WTC11 (cell line): ENCODE results near the gene ETV1. TPM values are rescaled to one million over a fixed set of nuclear protein-coding genes. Genes with fewer than 3 reads are reported as not detected.

Experiments
- ATAC-seq: fragments of 200-7000 bp; cut with Tn5 transposase; 2 replicates; pipeline ENCODE4 v1.10.0; 2021; ENCODE audit warnings: mild to moderate bottlenecking, moderate library complexity
- CTCF ChIA-PET: fragments of 300-600 bp; sonication (Branson Sonifier 250); formaldehyde crosslinking; loops from one replicate; lab custom pipeline; 2021; ENCODE audit warnings: antibody characterized with exemption; lab: Charles Lee
- POLR2A ChIA-PET: fragments of 350-600 bp; sonication (Branson Sonifier 250); formaldehyde crosslinking; loops from one replicate; lab custom pipeline; 2021; ENCODE audit warnings: antibody characterized with exemption; lab: Charles Lee
- DNase-seq: peaks from one replicate; pipeline ENCODE4 v3.0.0; 2021; ENCODE audit warnings: low spot score
- H3K27ac Mint-ChIP-seq: 2 replicates; pipeline ENCODE4 v1.8.0; 2021; ENCODE audit warnings: mixed read lengths
- H3K27me3 Mint-ChIP-seq: 2 replicates; pipeline ENCODE4 v1.8.0; 2021; ENCODE audit warnings: low read depth, mild to moderate bottlenecking, moderate library complexity, mixed read lengths
- H3K36me3 Mint-ChIP-seq: 2 replicates; pipeline ENCODE4 v1.8.0; 2021; ENCODE audit warnings: mixed read lengths
- H3K4me1 Mint-ChIP-seq: 2 replicates; pipeline ENCODE4 v1.8.0; 2022; ENCODE audit warnings: mixed read lengths
- H3K4me3 Mint-ChIP-seq: 2 replicates; pipeline ENCODE4 v1.8.0; 2021; ENCODE audit warnings: mild to moderate bottlenecking, moderate library complexity, mixed read lengths
- H3K9me3 Mint-ChIP-seq: 2 replicates; pipeline ENCODE4 v1.8.0; 2021; ENCODE audit warnings: mixed read lengths
- FOXP1 ChIP-seq: sonication (generic); formaldehyde crosslinking; IDR thresholded peaks from 2 replicates; pipeline ENCODE4 v1.8.0; 2022; ENCODE audit warnings: missing genetic modification reagents, mild to moderate bottlenecking, moderate library complexity, borderline replicate concordance
- JAZF1 ChIP-seq: fragments of 250-450 bp; sonication (Bioruptor Pico); IDR thresholded peaks from 2 replicates; pipeline ENCODE4 v1.9.0; 2021; ENCODE audit warnings: moderate library complexity, mild to moderate bottlenecking, inconsistent platforms
- MYBL2 ChIP-seq: sonication (generic); formaldehyde crosslinking; IDR thresholded peaks from 2 replicates; pipeline ENCODE4 v1.8.1; 2023; ENCODE audit warnings: mild to moderate bottlenecking, moderate library complexity, missing genetic modification reagents
- NFATC4 ChIP-seq: fragments of 250-450 bp; sonication (Bioruptor Pico); IDR thresholded peaks from 2 replicates; pipeline ENCODE4 v1.9.0; 2021; ENCODE audit warnings: mild to moderate bottlenecking
- NFYB ChIP-seq: sonication (generic); formaldehyde crosslinking; conservative IDR thresholded peaks from 2 replicates; pipeline ENCODE4 v1.8.0; 2022; ENCODE audit warnings: low read depth, missing genetic modification reagents
- NR3C1 ChIP-seq: sonication (generic); formaldehyde crosslinking; conservative IDR thresholded peaks from 2 replicates; pipeline ENCODE4 v1.8.1; 2023; ENCODE audit warnings: low read depth, mild to moderate bottlenecking, missing genetic modification reagents
- OVOL2 ChIP-seq: fragments of 250-450 bp; sonication (Bioruptor Pico); IDR thresholded peaks from 2 replicates; pipeline ENCODE4 v1.9.0; 2021; ENCODE audit warnings: mild to moderate bottlenecking, borderline replicate concordance
- RORB ChIP-seq: fragments of 250-450 bp; sonication (Bioruptor Pico); IDR thresholded peaks from 2 replicates; pipeline ENCODE4 v1.9.0; 2021; ENCODE audit warnings: mild to moderate bottlenecking
- TCF7 ChIP-seq: sonication (generic); formaldehyde crosslinking; IDR thresholded peaks from 2 replicates; pipeline ENCODE4 v1.8.0; 2022; ENCODE audit warnings: mild to moderate bottlenecking, low read depth, missing genetic modification reagents, moderate library complexity
- TEAD4 ChIP-seq: sonication (generic); formaldehyde crosslinking; IDR thresholded peaks from 2 replicates; pipeline ENCODE4 v1.8.0; 2022; ENCODE audit warnings: mild to moderate bottlenecking, missing genetic modification reagents
- ZNF263 ChIP-seq: sonication (generic); formaldehyde crosslinking; IDR thresholded peaks from 2 replicates; pipeline ENCODE4 v1.8.1; 2022; ENCODE audit warnings: low read depth, mild to moderate bottlenecking, moderate library complexity, missing genetic modification reagents
- total RNA-seq: library from RNA; stranded (reverse); gene quantifications from 3 replicates; pipeline ENCODE4 v1.2.3, GENCODE V29; 2021
- TF ChIP-seq, protein P1 (sequence below): fragments of 250-450 bp; sonication (Bioruptor Pico); IDR thresholded peaks from 2 replicates; pipeline ENCODE4 v1.9.0; 2021; ENCODE audit warnings: moderate library complexity, mild to moderate bottlenecking, inconsistent platforms, borderline replicate concordance
- TF ChIP-seq, protein P2 (sequence below): sonication (generic); formaldehyde crosslinking; conservative IDR thresholded peaks from 2 replicates; pipeline ENCODE4 v1.8.1; 2022; ENCODE audit warnings: mild to moderate bottlenecking, missing genetic modification reagents
- TF ChIP-seq, protein P3 (sequence below): fragments of 250-450 bp; sonication (Bioruptor Pico); IDR thresholded peaks from 2 replicates; pipeline ENCODE4 v1.9.0; 2021; ENCODE audit warnings: mild to moderate bottlenecking
- TF ChIP-seq, protein P4 (sequence below): fragments of 200-600 bp; IDR thresholded peaks from 2 replicates; pipeline ENCODE4 v1.8.0; 2022; ENCODE audit warnings: antibody characterized with exemption
- TF ChIP-seq, protein P5 (sequence below): sonication (generic); formaldehyde crosslinking; IDR thresholded peaks from 2 replicates; pipeline ENCODE4 v1.8.0; 2022; ENCODE audit warnings: missing genetic modification reagents
- TF ChIP-seq, protein P6 (sequence below): sonication (generic); formaldehyde crosslinking; IDR thresholded peaks from 2 replicates; pipeline ENCODE4 v1.8.1; 2023; ENCODE audit warnings: mild to moderate bottlenecking, missing genetic modification reagents
- TF ChIP-seq, protein P7 (sequence below): sonication (generic); formaldehyde crosslinking; IDR thresholded peaks from 2 replicates; pipeline ENCODE4 v1.8.0; 2023; ENCODE audit warnings: mild to moderate bottlenecking, missing genetic modification reagents
- TF ChIP-seq, protein P8 (sequence below): sonication (generic); formaldehyde crosslinking; IDR thresholded peaks from 2 replicates; pipeline ENCODE4 v1.8.1; 2022; ENCODE audit warnings: low read depth, missing genetic modification reagents, borderline replicate concordance

Gene ETV1
- total RNA-seq, 1 experiment from 2014 or later: 76.6 TPM

DNA sequence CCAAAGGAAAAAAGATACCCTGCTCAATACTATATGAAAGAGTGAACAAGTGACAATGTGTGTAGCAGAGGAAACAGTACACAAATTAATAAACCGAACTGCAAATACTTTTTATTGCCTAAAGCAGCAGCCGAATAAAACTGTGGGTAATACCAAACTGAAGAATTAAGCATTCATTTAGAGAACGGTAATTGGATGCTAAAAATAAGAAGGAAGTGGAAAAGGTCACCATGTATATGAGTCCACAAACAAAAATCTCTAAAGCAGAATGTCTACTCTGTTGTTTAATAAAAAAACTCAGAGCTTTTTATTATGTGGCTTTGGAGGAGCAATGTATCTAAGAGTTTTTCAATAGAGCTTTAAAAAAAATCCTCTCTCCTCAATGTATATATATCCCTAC lies 87.9 kb downstream of the ETV1 start:
- Mint-ChIP-seq H3K27ac (0 out of 2 replicates have a peak overlapping the region, but pooled peaks have one; percentile 33), H3K27me3 (no peaks in the 10 kb centered on the region), H3K36me3 (peaks cover 64% of the 10 kb centered on the region), H3K4me3 (no peak overlapping the region), H3K9me3 (no peaks in the 10 kb centered on the region), H3K4me1 (no peaks in the 10 kb centered on the region)
- CTCF ChIA-PET: no interaction called here
- POLR2A ChIA-PET: no interaction called here
- DNase-seq (no peak), ATAC-seq (no peak)
- no peak for TF ChIP-seq NR3C1 (CRISPR knock-in tag)
- TF ChIP-seq, protein P1, sequence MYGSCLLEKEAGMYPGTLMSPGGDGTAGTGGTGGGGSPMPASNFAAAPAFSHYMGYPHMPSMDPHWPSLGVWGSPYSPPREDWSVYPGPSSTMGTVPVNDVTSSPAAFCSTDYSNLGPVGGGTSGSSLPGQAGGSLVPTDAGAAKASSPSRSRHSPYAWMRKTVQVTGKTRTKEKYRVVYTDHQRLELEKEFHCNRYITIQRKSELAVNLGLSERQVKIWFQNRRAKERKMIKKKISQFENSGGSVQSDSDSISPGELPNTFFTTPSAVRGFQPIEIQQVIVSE (CRISPR knock-in tag): no peak
- TF ChIP-seq, protein P2, sequence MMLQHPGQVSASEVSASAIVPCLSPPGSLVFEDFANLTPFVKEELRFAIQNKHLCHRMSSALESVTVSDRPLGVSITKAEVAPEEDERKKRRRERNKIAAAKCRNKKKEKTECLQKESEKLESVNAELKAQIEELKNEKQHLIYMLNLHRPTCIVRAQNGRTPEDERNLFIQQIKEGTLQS (CRISPR knock-in tag): no peak
- TF ChIP-seq NFYB: no peak
- TF ChIP-seq, protein P3, sequence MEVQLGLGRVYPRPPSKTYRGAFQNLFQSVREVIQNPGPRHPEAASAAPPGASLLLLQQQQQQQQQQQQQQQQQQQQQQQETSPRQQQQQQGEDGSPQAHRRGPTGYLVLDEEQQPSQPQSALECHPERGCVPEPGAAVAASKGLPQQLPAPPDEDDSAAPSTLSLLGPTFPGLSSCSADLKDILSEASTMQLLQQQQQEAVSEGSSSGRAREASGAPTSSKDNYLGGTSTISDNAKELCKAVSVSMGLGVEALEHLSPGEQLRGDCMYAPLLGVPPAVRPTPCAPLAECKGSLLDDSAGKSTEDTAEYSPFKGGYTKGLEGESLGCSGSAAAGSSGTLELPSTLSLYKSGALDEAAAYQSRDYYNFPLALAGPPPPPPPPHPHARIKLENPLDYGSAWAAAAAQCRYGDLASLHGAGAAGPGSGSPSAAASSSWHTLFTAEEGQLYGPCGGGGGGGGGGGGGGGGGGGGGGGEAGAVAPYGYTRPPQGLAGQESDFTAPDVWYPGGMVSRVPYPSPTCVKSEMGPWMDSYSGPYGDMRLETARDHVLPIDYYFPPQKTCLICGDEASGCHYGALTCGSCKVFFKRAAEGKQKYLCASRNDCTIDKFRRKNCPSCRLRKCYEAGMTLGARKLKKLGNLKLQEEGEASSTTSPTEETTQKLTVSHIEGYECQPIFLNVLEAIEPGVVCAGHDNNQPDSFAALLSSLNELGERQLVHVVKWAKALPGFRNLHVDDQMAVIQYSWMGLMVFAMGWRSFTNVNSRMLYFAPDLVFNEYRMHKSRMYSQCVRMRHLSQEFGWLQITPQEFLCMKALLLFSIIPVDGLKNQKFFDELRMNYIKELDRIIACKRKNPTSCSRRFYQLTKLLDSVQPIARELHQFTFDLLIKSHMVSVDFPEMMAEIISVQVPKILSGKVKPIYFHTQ (CRISPR knock-in tag): no peak
- TF ChIP-seq TEAD4 (CRISPR knock-in tag): no peak
- no peak for TF ChIP-seq OVOL2 (CRISPR knock-in tag)
- TF ChIP-seq ZNF263 (CRISPR knock-in tag): no peak
- TF ChIP-seq MYBL2 (CRISPR knock-in tag): no peak
- TF ChIP-seq, protein P4, sequence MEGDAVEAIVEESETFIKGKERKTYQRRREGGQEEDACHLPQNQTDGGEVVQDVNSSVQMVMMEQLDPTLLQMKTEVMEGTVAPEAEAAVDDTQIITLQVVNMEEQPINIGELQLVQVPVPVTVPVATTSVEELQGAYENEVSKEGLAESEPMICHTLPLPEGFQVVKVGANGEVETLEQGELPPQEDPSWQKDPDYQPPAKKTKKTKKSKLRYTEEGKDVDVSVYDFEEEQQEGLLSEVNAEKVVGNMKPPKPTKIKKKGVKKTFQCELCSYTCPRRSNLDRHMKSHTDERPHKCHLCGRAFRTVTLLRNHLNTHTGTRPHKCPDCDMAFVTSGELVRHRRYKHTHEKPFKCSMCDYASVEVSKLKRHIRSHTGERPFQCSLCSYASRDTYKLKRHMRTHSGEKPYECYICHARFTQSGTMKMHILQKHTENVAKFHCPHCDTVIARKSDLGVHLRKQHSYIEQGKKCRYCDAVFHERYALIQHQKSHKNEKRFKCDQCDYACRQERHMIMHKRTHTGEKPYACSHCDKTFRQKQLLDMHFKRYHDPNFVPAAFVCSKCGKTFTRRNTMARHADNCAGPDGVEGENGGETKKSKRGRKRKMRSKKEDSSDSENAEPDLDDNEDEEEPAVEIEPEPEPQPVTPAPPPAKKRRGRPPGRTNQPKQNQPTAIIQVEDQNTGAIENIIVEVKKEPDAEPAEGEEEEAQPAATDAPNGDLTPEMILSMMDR: no peak

DNA sequence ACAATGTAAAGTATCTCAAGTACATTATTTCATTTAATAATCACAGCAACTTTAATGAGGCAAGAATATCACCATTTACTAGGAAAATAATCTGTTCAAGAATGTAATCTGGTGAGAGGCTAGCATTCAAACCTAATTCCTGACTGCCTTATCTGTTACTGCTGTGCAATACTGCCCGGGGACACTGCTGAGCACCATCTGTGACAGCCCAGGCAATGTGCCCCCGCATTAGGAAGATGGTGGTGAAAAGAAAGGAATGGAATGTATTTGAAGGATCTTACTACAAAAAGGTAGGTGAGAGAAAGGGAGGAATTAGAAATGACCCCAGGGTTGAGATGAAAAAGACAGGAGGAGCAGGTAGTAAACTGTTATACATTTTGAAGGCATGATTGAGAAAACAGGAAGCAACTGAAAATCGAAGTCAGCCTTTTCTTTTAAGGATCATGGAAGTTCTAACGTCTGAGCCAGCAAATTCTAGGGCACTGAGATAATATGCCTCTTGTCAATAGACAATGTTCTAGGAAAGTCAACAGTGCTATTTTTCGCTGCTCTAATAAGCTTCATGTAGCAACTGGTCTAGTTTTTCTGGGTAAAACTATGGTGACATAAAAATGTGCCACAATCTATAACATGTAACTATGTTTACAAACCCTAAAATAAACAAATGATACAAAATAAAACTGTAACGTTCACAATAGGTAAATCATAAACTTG lies 90.4 kb downstream of the ETV1 start:
- Mint-ChIP-seq H3K27ac (peak overlapping the region; percentile 52), H3K9me3 (no peaks in the 10 kb centered on the region), H3K27me3 (no peaks in the 10 kb centered on the region), H3K36me3 (peaks cover 49% of the 10 kb centered on the region), H3K4me1 (no peaks in the 10 kb centered on the region), H3K4me3 (no peak overlapping the region)
- ChIA-PET POLR2A (no interaction called here), CTCF (no interaction called here)
- ATAC-seq (no peak; the same call in 1 of the 2 replicates), DNase-seq (no peak)
- TF ChIP-seq JAZF1 (no peak), FOXP1 (CRISPR knock-in tag) (no peak), NFATC4 (CRISPR knock-in tag) (no peak), RORB (no peak), TCF7 (CRISPR knock-in tag) (no peak)
- TF ChIP-seq, protein P5, sequence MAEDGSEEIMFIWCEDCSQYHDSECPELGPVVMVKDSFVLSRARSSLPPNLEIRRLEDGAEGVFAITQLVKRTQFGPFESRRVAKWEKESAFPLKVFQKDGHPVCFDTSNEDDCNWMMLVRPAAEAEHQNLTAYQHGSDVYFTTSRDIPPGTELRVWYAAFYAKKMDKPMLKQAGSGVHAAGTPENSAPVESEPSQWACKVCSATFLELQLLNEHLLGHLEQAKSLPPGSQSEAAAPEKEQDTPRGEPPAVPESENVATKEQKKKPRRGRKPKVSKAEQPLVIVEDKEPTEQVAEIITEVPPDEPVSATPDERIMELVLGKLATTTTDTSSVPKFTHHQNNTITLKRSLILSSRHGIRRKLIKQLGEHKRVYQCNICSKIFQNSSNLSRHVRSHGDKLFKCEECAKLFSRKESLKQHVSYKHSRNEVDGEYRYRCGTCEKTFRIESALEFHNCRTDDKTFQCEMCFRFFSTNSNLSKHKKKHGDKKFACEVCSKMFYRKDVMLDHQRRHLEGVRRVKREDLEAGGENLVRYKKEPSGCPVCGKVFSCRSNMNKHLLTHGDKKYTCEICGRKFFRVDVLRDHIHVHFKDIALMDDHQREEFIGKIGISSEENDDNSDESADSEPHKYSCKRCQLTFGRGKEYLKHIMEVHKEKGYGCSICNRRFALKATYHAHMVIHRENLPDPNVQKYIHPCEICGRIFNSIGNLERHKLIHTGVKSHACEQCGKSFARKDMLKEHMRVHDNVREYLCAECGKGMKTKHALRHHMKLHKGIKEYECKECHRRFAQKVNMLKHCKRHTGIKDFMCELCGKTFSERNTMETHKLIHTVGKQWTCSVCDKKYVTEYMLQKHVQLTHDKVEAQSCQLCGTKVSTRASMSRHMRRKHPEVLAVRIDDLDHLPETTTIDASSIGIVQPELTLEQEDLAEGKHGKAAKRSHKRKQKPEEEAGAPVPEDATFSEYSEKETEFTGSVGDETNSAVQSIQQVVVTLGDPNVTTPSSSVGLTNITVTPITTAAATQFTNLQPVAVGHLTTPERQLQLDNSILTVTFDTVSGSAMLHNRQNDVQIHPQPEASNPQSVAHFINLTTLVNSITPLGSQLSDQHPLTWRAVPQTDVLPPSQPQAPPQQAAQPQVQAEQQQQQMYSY (CRISPR knock-in tag): no peak
- TF ChIP-seq, protein P6, sequence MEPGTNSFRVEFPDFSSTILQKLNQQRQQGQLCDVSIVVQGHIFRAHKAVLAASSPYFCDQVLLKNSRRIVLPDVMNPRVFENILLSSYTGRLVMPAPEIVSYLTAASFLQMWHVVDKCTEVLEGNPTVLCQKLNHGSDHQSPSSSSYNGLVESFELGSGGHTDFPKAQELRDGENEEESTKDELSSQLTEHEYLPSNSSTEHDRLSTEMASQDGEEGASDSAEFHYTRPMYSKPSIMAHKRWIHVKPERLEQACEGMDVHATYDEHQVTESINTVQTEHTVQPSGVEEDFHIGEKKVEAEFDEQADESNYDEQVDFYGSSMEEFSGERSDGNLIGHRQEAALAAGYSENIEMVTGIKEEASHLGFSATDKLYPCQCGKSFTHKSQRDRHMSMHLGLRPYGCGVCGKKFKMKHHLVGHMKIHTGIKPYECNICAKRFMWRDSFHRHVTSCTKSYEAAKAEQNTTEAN: no peak
- TF ChIP-seq, protein P7, sequence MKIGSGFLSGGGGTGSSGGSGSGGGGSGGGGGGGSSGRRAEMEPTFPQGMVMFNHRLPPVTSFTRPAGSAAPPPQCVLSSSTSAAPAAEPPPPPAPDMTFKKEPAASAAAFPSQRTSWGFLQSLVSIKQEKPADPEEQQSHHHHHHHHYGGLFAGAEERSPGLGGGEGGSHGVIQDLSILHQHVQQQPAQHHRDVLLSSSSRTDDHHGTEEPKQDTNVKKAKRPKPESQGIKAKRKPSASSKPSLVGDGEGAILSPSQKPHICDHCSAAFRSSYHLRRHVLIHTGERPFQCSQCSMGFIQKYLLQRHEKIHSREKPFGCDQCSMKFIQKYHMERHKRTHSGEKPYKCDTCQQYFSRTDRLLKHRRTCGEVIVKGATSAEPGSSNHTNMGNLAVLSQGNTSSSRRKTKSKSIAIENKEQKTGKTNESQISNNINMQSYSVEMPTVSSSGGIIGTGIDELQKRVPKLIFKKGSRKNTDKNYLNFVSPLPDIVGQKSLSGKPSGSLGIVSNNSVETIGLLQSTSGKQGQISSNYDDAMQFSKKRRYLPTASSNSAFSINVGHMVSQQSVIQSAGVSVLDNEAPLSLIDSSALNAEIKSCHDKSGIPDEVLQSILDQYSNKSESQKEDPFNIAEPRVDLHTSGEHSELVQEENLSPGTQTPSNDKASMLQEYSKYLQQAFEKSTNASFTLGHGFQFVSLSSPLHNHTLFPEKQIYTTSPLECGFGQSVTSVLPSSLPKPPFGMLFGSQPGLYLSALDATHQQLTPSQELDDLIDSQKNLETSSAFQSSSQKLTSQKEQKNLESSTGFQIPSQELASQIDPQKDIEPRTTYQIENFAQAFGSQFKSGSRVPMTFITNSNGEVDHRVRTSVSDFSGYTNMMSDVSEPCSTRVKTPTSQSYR (CRISPR knock-in tag): no peak
- TF ChIP-seq, protein P8, sequence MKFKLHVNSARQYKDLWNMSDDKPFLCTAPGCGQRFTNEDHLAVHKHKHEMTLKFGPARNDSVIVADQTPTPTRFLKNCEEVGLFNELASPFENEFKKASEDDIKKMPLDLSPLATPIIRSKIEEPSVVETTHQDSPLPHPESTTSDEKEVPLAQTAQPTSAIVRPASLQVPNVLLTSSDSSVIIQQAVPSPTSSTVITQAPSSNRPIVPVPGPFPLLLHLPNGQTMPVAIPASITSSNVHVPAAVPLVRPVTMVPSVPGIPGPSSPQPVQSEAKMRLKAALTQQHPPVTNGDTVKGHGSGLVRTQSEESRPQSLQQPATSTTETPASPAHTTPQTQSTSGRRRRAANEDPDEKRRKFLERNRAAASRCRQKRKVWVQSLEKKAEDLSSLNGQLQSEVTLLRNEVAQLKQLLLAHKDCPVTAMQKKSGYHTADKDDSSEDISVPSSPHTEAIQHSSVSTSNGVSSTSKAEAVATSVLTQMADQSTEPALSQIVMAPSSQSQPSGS (CRISPR knock-in tag): no peak
